H1 (cell line): ENCODE results near the gene CSNK2B. TPM values are rescaled to one million over a fixed set of nuclear protein-coding genes. Genes with fewer than 3 reads are reported as not detected.

Source experiments
- BACH1 ChIP-seq: IDR thresholded peaks from 2 replicates; pipeline ENCODE4 v1.6.1; 2012; ENCODE audit warnings: low read length, improper control_type of control experiment
- EP300 ChIP-seq, 2 experiments: IDR thresholded peaks; 1 replicate in 1 of 2; 2 replicates in 1 of 2; pipeline ENCODE4 v1.6.1; 2011 to 2012; ENCODE audit warnings: low read depth in 2 of 2, low read length in 2 of 2, mild to moderate bottlenecking in 2 of 2, borderline replicate concordance in 1 of 2, inconsistent platforms in 1 of 2, moderate library complexity in 1 of 2
- EZH2 ChIP-seq: fragments of 200-600 bp; sonication (generic); IDR thresholded peaks from 2 replicates; pipeline ENCODE4 v1.7.1; 2012; ENCODE audit warnings: low read depth, mild to moderate bottlenecking, moderate library complexity, low read length, inconsistent platforms; ENCODE audit not compliant: severe bottlenecking
- FOSL1 ChIP-seq: IDR thresholded peaks from 2 replicates; pipeline ENCODE4 v1.6.1; 2011; ENCODE audit warnings: mild to moderate bottlenecking, low read depth, low read length, moderate library complexity; ENCODE audit not compliant: insufficient read depth
- HDAC6 ChIP-seq: IDR thresholded peaks from one replicate; pipeline ENCODE4 v1.7.1; 2012; ENCODE audit warnings: low read depth, mild to moderate bottlenecking, inconsistent platforms, low read length, moderate library complexity
- POU5F1 ChIP-seq: IDR thresholded peaks from 2 replicates; pipeline ENCODE4 v1.6.1; 2011; ENCODE audit warnings: low read depth, mild to moderate bottlenecking, low read length, moderate library complexity
- RNF2 ChIP-seq: fragments of 200-900, 300-1000 bp; sonication (generic); IDR thresholded peaks from 2 replicates; pipeline ENCODE4 v1.7.1; 2016; ENCODE audit warnings: borderline replicate concordance, low read depth, mild to moderate bottlenecking, antibody characterized with exemption, low read length; ENCODE audit not compliant: poor library complexity, severe bottlenecking; ENCODE audit errors: missing control alignments
- polyA plus RNA-seq, 7 experiments: library from polyadenylated mRNA; depleted of rRNA in 3 of 7; stranded (reverse) in 5 of 7; unstranded in 2 of 7; fragments of >200 nt in 5 of 7; fragments of 200-250 nt in 2 of 7; gene quantifications; 1 replicate in 5 of 7; 2 replicates in 1 of 7; 4 replicates in 1 of 7; pipeline versions ENCODE4 v1.2.1 to v1.2.3, GENCODE V29; 2011 to 2013; ENCODE audit warnings: missing spikeins in 2 of 7, mixed read lengths in 2 of 7
- total RNA-seq: library from RNA; stranded (reverse); fragmentation: NEBNext Ultra II Directional; extraction: Animal tissue kit (Norgen Biotek cat#: 25700); gene quantifications from 2 replicates; pipeline ENCODE4 v1.2.1, GENCODE V29; 2021
- TF ChIP-seq, protein P1 (sequence below): fragments of 300-600 bp; sonication (generic); IDR thresholded peaks from 2 replicates; pipeline ENCODE4 v1.7.1; 2012; ENCODE audit warnings: low read length, moderate library complexity, mild to moderate bottlenecking, inconsistent platforms; ENCODE audit not compliant: insufficient replicate concordance
- TF ChIP-seq, protein P2 (sequence below): IDR thresholded peaks from 2 replicates; pipeline ENCODE4 v1.6.1; 2012; ENCODE audit warnings: inconsistent platforms

The CSNK2B gene
- total and polyA plus RNA-seq, 2 of the 8 experiments (the other 6 are each of a cell fraction or from before 2014, with no cell fraction given), result 169 to 208 TPM

GRCh38 chr6:31663126-31663960 lies 2.5 kb upstream of the CSNK2B start (continued):
- TF ChIP-seq, protein P1, sequence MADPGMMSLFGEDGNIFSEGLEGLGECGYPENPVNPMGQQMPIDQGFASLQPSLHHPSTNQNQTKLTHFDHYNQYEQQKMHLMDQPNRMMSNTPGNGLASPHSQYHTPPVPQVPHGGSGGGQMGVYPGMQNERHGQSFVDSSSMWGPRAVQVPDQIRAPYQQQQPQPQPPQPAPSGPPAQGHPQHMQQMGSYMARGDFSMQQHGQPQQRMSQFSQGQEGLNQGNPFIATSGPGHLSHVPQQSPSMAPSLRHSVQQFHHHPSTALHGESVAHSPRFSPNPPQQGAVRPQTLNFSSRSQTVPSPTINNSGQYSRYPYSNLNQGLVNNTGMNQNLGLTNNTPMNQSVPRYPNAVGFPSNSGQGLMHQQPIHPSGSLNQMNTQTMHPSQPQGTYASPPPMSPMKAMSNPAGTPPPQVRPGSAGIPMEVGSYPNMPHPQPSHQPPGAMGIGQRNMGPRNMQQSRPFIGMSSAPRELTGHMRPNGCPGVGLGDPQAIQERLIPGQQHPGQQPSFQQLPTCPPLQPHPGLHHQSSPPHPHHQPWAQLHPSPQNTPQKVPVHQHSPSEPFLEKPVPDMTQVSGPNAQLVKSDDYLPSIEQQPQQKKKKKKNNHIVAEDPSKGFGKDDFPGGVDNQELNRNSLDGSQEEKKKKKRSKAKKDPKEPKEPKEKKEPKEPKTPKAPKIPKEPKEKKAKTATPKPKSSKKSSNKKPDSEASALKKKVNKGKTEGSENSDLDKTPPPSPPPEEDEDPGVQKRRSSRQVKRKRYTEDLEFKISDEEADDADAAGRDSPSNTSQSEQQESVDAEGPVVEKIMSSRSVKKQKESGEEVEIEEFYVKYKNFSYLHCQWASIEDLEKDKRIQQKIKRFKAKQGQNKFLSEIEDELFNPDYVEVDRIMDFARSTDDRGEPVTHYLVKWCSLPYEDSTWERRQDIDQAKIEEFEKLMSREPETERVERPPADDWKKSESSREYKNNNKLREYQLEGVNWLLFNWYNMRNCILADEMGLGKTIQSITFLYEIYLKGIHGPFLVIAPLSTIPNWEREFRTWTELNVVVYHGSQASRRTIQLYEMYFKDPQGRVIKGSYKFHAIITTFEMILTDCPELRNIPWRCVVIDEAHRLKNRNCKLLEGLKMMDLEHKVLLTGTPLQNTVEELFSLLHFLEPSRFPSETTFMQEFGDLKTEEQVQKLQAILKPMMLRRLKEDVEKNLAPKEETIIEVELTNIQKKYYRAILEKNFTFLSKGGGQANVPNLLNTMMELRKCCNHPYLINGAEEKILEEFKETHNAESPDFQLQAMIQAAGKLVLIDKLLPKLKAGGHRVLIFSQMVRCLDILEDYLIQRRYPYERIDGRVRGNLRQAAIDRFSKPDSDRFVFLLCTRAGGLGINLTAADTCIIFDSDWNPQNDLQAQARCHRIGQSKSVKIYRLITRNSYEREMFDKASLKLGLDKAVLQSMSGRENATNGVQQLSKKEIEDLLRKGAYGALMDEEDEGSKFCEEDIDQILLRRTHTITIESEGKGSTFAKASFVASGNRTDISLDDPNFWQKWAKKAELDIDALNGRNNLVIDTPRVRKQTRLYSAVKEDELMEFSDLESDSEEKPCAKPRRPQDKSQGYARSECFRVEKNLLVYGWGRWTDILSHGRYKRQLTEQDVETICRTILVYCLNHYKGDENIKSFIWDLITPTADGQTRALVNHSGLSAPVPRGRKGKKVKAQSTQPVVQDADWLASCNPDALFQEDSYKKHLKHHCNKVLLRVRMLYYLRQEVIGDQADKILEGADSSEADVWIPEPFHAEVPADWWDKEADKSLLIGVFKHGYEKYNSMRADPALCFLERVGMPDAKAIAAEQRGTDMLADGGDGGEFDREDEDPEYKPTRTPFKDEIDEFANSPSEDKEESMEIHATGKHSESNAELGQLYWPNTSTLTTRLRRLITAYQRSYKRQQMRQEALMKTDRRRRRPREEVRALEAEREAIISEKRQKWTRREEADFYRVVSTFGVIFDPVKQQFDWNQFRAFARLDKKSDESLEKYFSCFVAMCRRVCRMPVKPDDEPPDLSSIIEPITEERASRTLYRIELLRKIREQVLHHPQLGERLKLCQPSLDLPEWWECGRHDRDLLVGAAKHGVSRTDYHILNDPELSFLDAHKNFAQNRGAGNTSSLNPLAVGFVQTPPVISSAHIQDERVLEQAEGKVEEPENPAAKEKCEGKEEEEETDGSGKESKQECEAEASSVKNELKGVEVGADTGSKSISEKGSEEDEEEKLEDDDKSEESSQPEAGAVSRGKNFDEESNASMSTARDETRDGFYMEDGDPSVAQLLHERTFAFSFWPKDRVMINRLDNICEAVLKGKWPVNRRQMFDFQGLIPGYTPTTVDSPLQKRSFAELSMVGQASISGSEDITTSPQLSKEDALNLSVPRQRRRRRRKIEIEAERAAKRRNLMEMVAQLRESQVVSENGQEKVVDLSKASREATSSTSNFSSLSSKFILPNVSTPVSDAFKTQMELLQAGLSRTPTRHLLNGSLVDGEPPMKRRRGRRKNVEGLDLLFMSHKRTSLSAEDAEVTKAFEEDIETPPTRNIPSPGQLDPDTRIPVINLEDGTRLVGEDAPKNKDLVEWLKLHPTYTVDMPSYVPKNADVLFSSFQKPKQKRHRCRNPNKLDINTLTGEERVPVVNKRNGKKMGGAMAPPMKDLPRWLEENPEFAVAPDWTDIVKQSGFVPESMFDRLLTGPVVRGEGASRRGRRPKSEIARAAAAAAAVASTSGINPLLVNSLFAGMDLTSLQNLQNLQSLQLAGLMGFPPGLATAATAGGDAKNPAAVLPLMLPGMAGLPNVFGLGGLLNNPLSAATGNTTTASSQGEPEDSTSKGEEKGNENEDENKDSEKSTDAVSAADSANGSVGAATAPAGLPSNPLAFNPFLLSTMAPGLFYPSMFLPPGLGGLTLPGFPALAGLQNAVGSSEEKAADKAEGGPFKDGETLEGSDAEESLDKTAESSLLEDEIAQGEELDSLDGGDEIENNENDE, result no peak
- TF ChIP-seq EP300 (IDR thresholded peaks at IDR 0.05; ENCODE audit: borderline replicate concordance in 1 of 2, low read depth in 2 of 2, low read length in 2 of 2) (no peak), POU5F1 (no peak), HDAC6 (no peak), RNF2 (no peak), FOSL1 (no peak), BACH1 (no peak), EZH2 (no peak)
- TF ChIP-seq, protein P2, sequence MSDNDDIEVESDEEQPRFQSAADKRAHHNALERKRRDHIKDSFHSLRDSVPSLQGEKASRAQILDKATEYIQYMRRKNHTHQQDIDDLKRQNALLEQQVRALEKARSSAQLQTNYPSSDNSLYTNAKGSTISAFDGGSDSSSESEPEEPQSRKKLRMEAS, result no peak
